ENCODE results near the gene MAST2.

- TF ChIP-seq CTCF (IDR thresholded peaks at IDR 0.05) (no peak), POLR2A (IDR thresholded peaks at IDR 0.05) (no peak)
Measured at GRCh38 chr1:45828841-45829240, 25.4 kb downstream of the MAST2 start.

All from testis (tissue), 2 donors.